HepG2 (cell line): ENCODE data around the gene LIMA1. TPM values are rescaled to one million over a fixed set of nuclear protein-coding genes. Genes with fewer than 3 reads are reported as not detected.
"Not testable (repeated sequence)": the region's sequence is repeated elsewhere in the genome, so short reads cannot be mapped to it uniquely, and the experiment has no call there.

ENCODE experiments used
- ATAC-seq: fragments of 200-7000 bp; cut with Tn5 transposase; 3 replicates; pipeline ENCODE4 v1.9.1; 2020; ENCODE audit warnings: mild to moderate bottlenecking, moderate library complexity
- BruUV-seq: library from RNA; stranded (reverse); fragments of 400-500 nt; replicated peaks from 2 replicates; lab custom pipeline; 2021; lab: Mats Ljungman, UMichigan
- CTCF ChIA-PET: fragments of 300-600 bp; formaldehyde crosslinking; extraction: SDS; loops from one replicate; lab custom pipeline; 2021; ENCODE audit warnings: low total read pairs, inconsistent platforms, low intra/inter-chr PET ratio; lab: Yijun Ruan, JAX
- POLR2A ChIA-PET: fragments of 350-600 bp; sonication (Branson Sonifier 250); formaldehyde crosslinking; loops from one replicate; lab custom pipeline; 2020; ENCODE audit warnings: antibody characterized with exemption, inconsistent platforms; lab: Yijun Ruan, JAX
- DNase-seq: peaks from one replicate; pipeline ENCODE4 v3.0.0-alpha.2; 2015; ENCODE audit warnings: low spot score
- FAIRE-seq: peaks from 3 replicates; lab custom pipeline; 2011; peaks lifted over from hg19 to GRCh38; lab: Jason Lieb, UNC
- H2AFZ ChIP-seq: one replicate; pipeline ENCODE4 v1.6.1; 2011; ENCODE audit warnings: low read length, inconsistent platforms
- H3K27ac ChIP-seq: fragments of 300-600 bp; 3 replicates; pipeline ENCODE4 v1.8.0; 2011; ENCODE audit warnings: mixed run types, mild to moderate bottlenecking, mixed read lengths, low read length, inconsistent platforms; ENCODE audit not compliant: insufficient read depth; ENCODE audit errors: extremely low read length
- H3K27me3 ChIP-seq, 2 experiments: fragments of 200-600 bp in 1 of 2; 2 replicates in 1 of 2; 3 replicates in 1 of 2; pipeline versions ENCODE4 v1.6.0 to v1.8.0; 2011; ENCODE audit warnings: low read length in 2 of 2, mild to moderate bottlenecking in 2 of 2, moderate library complexity in 2 of 2, inconsistent platforms in 1 of 2; ENCODE audit not compliant: insufficient read depth in 2 of 2, control insufficient read depth in 1 of 2
- H3K36me3 ChIP-seq, 2 experiments: fragments of 200-600 bp in 1 of 2; replicated peaks in 1 of 2; 2 replicates in 1 of 2; 3 replicates in 1 of 2; pipeline versions ENCODE4 v1.5.1 to v1.8.0; 2011; ENCODE audit warnings: low read length in 2 of 2, inconsistent platforms in 1 of 2; ENCODE audit not compliant: insufficient read depth in 2 of 2, control insufficient read depth in 1 of 2
- H3K4me1 ChIP-seq: 2 replicates; pipeline ENCODE4 v1.5.1; 2012; ENCODE audit warnings: low read length, inconsistent platforms; ENCODE audit not compliant: insufficient read depth
- H3K4me2 ChIP-seq: 2 replicates; pipeline ENCODE4 v1.6.0; 2011; ENCODE audit warnings: low read depth, low read length, inconsistent platforms
- H3K4me3 ChIP-seq, 3 experiments: fragments of 200-600 bp in 1 of 3; sonication (generic), shearing (Covaris generic) in 1 of 3; replicated peaks in 1 of 3; 2 replicates each; pipeline ENCODE4 v1.5.1; 2011 to 2016; ENCODE audit warnings: low read length in 3 of 3, inconsistent platforms in 2 of 3, low read depth in 2 of 3, mild to moderate bottlenecking in 2 of 3, control low read depth in 1 of 3, mixed read lengths in 1 of 3; ENCODE audit not compliant: insufficient read depth in 1 of 3
- H3K79me2 ChIP-seq: one replicate; pipeline ENCODE4 v1.6.1; 2011; ENCODE audit warnings: low read length, inconsistent platforms; ENCODE audit not compliant: insufficient read depth
- H3K9ac ChIP-seq: 2 replicates; pipeline ENCODE4 v1.6.0; 2011; ENCODE audit warnings: mild to moderate bottlenecking, low read depth, low read length, inconsistent platforms; ENCODE audit not compliant: insufficient read depth
- H3K9me3 ChIP-seq: 2 replicates; pipeline ENCODE4 v1.5.1; 2012; ENCODE audit warnings: mild to moderate bottlenecking, low read length
- H4K20me1 ChIP-seq: 2 replicates; pipeline ENCODE4 v1.6.0; 2011; ENCODE audit warnings: inconsistent platforms, mild to moderate bottlenecking, low read length, moderate library complexity; ENCODE audit not compliant: insufficient read depth
- ARID4A ChIP-seq: sonication (generic); formaldehyde crosslinking; IDR thresholded peaks from 2 replicates; pipeline ENCODE4 v1.5.0; 2020; ENCODE audit warnings: mild to moderate bottlenecking, missing genetic modification reagents, borderline replicate concordance
- PAF1 ChIP-seq: IDR thresholded peaks from 2 replicates; pipeline ENCODE4 v1.6.1; 2016; ENCODE audit warnings: missing genetic modification reagents, missing compliant biosample characterization
- ZNF841 ChIP-seq: sonication (generic); formaldehyde crosslinking; IDR thresholded peaks from 2 replicates; pipeline ENCODE4 v1.8.1; 2023; ENCODE audit warnings: missing genetic modification reagents, borderline replicate concordance
- WGBS: methylation state at CpG from one replicate; pipeline ENCODE4 v1.1.6; 2017; ENCODE audit warnings: low lambda C conversion rate; 5-methylcytosine and 5-hydroxymethylcytosine counted together
- in situ Hi-C: cut with HindIII; loops from 2 replicates; pipeline ENCODE4 v1.10.0; 2017; ENCODE audit warnings: low pct_unique_long_range_greater_than_20kb; ENCODE audit not compliant: extremely low pct_ligation_motif_present
- intact Hi-C: fragments of 100-400 bp; cut with micrococcal nuclease; formaldehyde crosslinking; loops from one replicate; pipeline ENCODE4 v1.10.0; 2022; ENCODE audit not compliant: unreplicated experiment
- polyA plus RNA-seq, 8 experiments: library from polyadenylated mRNA; depleted of rRNA in 3 of 8; stranded (reverse) in 7 of 8; unstranded in 1 of 8; fragments of >200 nt; fragmentation: Illumina TruSeq in 4 of 8; extraction: Trizol in 4 of 8; gene quantifications; 2 replicates each; pipeline versions ENCODE4 v1.2.1 to v1.2.3, GENCODE V29; 2011 to 2016; ENCODE audit warnings: low read depth in 4 of 8, missing spikeins in 1 of 8, mixed read lengths in 1 of 8; ENCODE audit not compliant: insufficient read depth in 1 of 8
- total RNA-seq, 5 experiments: library from RNA; depleted of rRNA; stranded (reverse); fragments of >200 nt; fragmentation: Illumina TruSeq; extraction: Trizol; gene quantifications; 2 replicates each; pipeline ENCODE4 v1.2.3, GENCODE V29; 2016; ENCODE audit warnings: low read depth in 1 of 5
- TF ChIP-seq, protein P1 (sequence below): sonication (generic); formaldehyde crosslinking; IDR thresholded peaks from 2 replicates; pipeline ENCODE4 v1.8.1; 2023; ENCODE audit warnings: mild to moderate bottlenecking, missing genetic modification reagents, borderline replicate concordance

LIMA1 gene
- total and polyA plus RNA-seq, 2 of the 13 experiments (the other 11 are each of a cell fraction or from before 2014, with no cell fraction given) = 13.0 to 19.8 TPM

GRCh38 chr12:50313971-50314370 is 30.7 kb upstream of the LIMA1 start:
- intact Hi-C loops (loop anchor here (2.0 to 5.0 kb wide), 2 partner anchors 125 to 182 kb away; no protein-coding TSS in a partner anchor), in situ Hi-C loops (loop anchor here (10.0 kb wide), 1 partner anchor 129 kb away; no protein-coding TSS in a partner anchor)
- H3K79me2 ChIP-seq, H3K36me3 ChIP-seq, H4K20me1 ChIP-seq, BruUV-seq, H3K27ac ChIP-seq, H2AFZ ChIP-seq, H3K9me3 ChIP-seq, H3K4me1 ChIP-seq, DNase-seq, H3K4me2 ChIP-seq, FAIRE-seq, H3K4me3 ChIP-seq, H3K9ac ChIP-seq, H3K27me3 ChIP-seq, ATAC-seq: not testable (repeated sequence)
- WGBS = 83% methylated on average over 8 of the region's 8 CpGs
- POLR2A ChIA-PET = interaction anchor here (0.6 kb wide), 1 partner anchor 53 kb away, joined by 3 read pairs; no protein-coding TSS in a partner anchor
- CTCF ChIA-PET = interaction anchor here (0.9 to 1.9 kb wide), 4 partner anchors 102 to 181 kb away, joined by 3 to 14 read pairs (median 4); no protein-coding TSS in a partner anchor

DNA sequence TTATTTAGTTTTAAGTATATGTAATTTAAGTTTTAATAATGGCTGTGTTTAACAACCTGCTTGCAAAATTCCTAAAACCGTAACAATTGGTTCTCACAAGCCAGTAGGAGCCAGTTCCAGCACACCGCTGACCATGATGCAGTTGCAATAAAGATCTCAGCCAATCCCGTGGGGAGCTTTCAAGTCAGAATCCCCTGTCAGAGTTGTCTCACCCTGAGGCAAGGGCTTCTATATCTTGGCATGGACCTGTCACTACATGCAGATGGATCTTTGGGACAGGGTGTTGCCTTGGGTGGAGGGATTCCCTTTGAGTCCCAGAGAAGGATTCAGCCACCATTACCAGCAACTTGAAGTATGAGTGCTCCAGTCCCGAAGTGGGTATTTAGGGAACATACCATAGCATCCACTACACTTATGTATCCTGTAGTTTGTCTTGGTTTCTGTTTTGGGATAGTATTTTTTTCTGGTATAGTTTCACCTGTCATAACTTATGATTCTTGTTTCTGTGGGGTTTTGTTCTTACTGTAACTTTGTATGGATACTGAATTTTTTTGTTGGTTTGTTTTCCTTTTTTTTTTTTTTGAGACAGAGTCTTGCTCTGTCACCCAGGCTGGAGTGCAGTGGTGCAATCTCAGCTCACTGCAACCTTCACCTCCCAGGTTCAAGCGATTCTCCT is 30.1 kb upstream of the LIMA1 start:
- in situ Hi-C loops (loop anchor here (10.0 kb wide), 1 partner anchor 129 kb away; no protein-coding TSS in a partner anchor), intact Hi-C loops (loop anchor here (5.0 kb wide), 1 partner anchor 181 kb away; no protein-coding TSS in a partner anchor)
- Histone ChIP-seq H2AFZ (no peak overlapping the region), H3K4me1 (0 out of 2 replicates have a peak, but pooled peaks cover 7% of the 10 kb centered on the region), H3K79me2 (no peaks in the 10 kb centered on the region), H3K9ac (no peak overlapping the region), H3K36me3 (no peaks in the 10 kb centered on the region), H4K20me1 (no peaks in the 10 kb centered on the region), H3K4me3 (no peak overlapping the region), H3K27me3 (no peaks in the 10 kb centered on the region; a peak in 1 of 5 replicates), H3K9me3 (no peaks in the 10 kb centered on the region), H3K4me2 (no peak overlapping the region), H3K27ac (no peak overlapping the region)
- ATAC-seq (no peak), FAIRE-seq (no peak), DNase-seq (no peak)
- CTCF ChIA-PET = interaction anchor here (1.9 kb wide), 1 partner anchor 181 kb away, joined by 14 read pairs; no protein-coding TSS in a partner anchor
- WGBS = 95% methylated on average over 5 of the region's 5 CpGs
- no TSS peak for BruUV-seq
- POLR2A ChIA-PET = no interaction called here
- no peak for TF ChIP-seq PAF1 (CRISPR knock-in tag)
- TF ChIP-seq, protein P1, sequence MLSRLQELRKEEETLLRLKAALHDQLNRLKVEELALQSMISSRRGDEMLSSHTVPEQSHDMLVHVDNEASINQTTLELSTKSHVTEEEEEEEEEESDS = no peak
- no peak for TF ChIP-seq ARID4A (CRISPR knock-in tag)
- no peak for TF ChIP-seq ZNF841
